Astrocyte of the spinal cord (primary cell): Measurements from ENCODE around the gene SPINDOC.
A peak's percentile ranks its signal among the peaks of the same experiment; 100 is the strongest.

Experiments used
- DNase-seq: peaks from one replicate; pipeline ENCODE4 v3.0.0; 2011; ENCODE audit warnings: low read depth, low spot score
- H3K4me3 ChIP-seq: 2 replicates; pipeline ENCODE4 v1.5.1; 2011; ENCODE audit warnings: low read depth, mild to moderate bottlenecking, low read length, moderate library complexity
- CTCF ChIP-seq: IDR thresholded peaks from 2 replicates; pipeline ENCODE4 v1.5.1; 2012; ENCODE audit warnings: low read depth, mild to moderate bottlenecking, low read length, inconsistent platforms
- in situ Hi-C: cut with HindIII; loops from 2 replicates; pipeline ENCODE4 v1.10.0; 2017; ENCODE audit warnings: low sequenced_read_pairs

Gene SPINDOC

GRCh38 chr11:63817758-63818498 is 4.7 kb downstream of the SPINDOC start:
- in situ Hi-C loops = no loop called here
- no peak for TF ChIP-seq CTCF
- no peak for DNase-seq
- no peak overlapping the region for H3K4me3 ChIP-seq

- in situ Hi-C loops = no loop called here
- no peak for TF ChIP-seq CTCF
- DNase-seq = no peak
- no peak overlapping the region for H3K4me3 ChIP-seq
Observed at GRCh38 chr11:63818609-63819008, 5.4 kb downstream of the SPINDOC start.

GRCh38 chr11:63821411-63821810 is 8.2 kb downstream of the SPINDOC start:
- in situ Hi-C loops = no loop called here
- H3K4me3 ChIP-seq = no peak overlapping the region
- no peak for DNase-seq
- no peak for TF ChIP-seq CTCF

GRCh38 chr11:63826471-63827190 is 13.4 kb downstream of the SPINDOC start:
- no peak overlapping the region for H3K4me3 ChIP-seq
- in situ Hi-C loops = no loop called here
- DNase-seq = no peak
- no peak for TF ChIP-seq CTCF

GRCh38 chr11:63829823-63830489 is 16.7 kb downstream of the SPINDOC start:
- in situ Hi-C loops = loop anchor here (10.0 kb wide), 1 partner anchor 65 kb away; no protein-coding TSS in a partner anchor
- DNase-seq = peak; percentile 26

More at GRCh38 chr11:63829823-63830489, 16.7 kb downstream of the SPINDOC start:
- no peak overlapping the region for H3K4me3 ChIP-seq
- TF ChIP-seq CTCF = peak; percentile 46
